ENCODE results near the gene SPRY4.

DNA sequence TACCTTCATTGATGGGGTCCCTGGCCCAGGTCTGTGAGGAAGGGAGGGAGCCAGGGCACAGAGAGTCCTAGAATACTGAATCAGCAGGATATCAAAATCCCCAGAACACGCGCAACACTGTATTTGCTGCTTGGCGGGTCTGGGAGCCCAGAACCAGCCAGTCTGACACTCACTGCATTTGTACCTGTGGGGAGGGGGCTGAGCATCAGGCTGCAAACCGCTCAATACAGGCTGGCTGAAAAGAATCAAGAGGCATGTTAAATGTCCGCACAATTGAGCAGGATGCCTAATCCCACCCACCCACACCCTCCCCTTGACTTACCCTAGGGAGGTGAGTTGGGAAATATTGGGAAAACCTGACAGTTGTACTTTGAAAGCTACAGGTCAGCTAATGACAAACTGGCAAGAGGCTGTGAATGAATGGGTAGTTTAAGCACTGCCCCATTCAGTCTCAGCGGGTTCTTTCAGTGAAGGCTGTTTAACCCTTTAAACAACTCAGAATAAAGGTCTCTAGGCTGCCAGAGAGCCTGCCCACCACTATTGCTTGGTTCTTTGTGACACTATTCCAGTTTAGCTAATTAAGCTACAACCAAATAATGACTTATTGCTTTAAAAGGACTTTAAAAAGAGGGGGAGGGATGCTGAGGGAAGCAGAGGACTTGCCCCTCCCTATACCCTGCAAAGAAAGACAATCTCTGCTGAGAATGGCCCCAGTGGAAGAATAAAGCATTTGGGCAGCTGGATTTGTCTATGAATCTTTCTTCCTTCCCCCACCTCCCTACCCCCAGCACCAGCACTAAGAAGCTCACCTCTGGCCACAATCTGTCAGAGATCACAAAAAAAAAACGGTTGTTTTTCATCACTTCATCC, 5.0 kb downstream of the SPRY4 start:
- TF ChIP-seq BACH2 (CRISPR knock-in tag; IDR thresholded peaks at IDR 0.05; ENCODE audit: borderline replicate concordance) (no peak), ZC3H10 (CRISPR knock-in tag; IDR thresholded peaks at IDR 0.05) (no peak), TCF4 (CRISPR knock-in tag; IDR thresholded peaks at IDR 0.05; ENCODE audit: borderline replicate concordance) (no peak), ZNF70 (CRISPR knock-in tag; IDR thresholded peaks at IDR 0.05) (no peak), ISL1 (CRISPR knock-in tag; IDR thresholded peaks at IDR 0.05) (no peak)
- TF ChIP-seq, protein P1, sequence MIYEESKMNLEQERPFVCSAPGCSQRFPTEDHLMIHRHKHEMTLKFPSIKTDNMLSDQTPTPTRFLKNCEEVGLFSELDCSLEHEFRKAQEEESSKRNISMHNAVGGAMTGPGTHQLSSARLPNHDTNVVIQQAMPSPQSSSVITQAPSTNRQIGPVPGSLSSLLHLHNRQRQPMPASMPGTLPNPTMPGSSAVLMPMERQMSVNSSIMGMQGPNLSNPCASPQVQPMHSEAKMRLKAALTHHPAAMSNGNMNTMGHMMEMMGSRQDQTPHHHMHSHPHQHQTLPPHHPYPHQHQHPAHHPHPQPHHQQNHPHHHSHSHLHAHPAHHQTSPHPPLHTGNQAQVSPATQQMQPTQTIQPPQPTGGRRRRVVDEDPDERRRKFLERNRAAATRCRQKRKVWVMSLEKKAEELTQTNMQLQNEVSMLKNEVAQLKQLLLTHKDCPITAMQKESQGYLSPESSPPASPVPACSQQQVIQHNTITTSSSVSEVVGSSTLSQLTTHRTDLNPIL (CRISPR knock-in tag; IDR thresholded peaks at IDR 0.05; ENCODE audit: low read depth), result no peak
- TF ChIP-seq, protein P2, sequence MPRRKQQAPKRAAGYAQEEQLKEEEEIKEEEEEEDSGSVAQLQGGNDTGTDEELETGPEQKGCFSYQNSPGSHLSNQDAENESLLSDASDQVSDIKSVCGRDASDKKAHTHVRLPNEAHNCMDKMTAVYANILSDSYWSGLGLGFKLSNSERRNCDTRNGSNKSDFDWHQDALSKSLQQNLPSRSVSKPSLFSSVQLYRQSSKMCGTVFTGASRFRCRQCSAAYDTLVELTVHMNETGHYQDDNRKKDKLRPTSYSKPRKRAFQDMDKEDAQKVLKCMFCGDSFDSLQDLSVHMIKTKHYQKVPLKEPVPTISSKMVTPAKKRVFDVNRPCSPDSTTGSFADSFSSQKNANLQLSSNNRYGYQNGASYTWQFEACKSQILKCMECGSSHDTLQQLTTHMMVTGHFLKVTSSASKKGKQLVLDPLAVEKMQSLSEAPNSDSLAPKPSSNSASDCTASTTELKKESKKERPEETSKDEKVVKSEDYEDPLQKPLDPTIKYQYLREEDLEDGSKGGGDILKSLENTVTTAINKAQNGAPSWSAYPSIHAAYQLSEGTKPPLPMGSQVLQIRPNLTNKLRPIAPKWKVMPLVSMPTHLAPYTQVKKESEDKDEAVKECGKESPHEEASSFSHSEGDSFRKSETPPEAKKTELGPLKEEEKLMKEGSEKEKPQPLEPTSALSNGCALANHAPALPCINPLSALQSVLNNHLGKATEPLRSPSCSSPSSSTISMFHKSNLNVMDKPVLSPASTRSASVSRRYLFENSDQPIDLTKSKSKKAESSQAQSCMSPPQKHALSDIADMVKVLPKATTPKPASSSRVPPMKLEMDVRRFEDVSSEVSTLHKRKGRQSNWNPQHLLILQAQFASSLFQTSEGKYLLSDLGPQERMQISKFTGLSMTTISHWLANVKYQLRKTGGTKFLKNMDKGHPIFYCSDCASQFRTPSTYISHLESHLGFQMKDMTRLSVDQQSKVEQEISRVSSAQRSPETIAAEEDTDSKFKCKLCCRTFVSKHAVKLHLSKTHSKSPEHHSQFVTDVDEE (CRISPR knock-in tag; IDR thresholded peaks at IDR 0.05), result no peak

Measured in SK-N-SH treated with all-trans-retinoic acid at 6 μM for 48 hours (cell line).